ENCODE measurements around the gene FAH. TPM values are rescaled to one million over a fixed set of nuclear protein-coding genes. Genes with fewer than 3 reads are reported as not detected.

The FAH gene
- total and polyA plus RNA-seq, 2 experiments from 2014 or later, result 16.3 to 20.3 TPM

DNA sequence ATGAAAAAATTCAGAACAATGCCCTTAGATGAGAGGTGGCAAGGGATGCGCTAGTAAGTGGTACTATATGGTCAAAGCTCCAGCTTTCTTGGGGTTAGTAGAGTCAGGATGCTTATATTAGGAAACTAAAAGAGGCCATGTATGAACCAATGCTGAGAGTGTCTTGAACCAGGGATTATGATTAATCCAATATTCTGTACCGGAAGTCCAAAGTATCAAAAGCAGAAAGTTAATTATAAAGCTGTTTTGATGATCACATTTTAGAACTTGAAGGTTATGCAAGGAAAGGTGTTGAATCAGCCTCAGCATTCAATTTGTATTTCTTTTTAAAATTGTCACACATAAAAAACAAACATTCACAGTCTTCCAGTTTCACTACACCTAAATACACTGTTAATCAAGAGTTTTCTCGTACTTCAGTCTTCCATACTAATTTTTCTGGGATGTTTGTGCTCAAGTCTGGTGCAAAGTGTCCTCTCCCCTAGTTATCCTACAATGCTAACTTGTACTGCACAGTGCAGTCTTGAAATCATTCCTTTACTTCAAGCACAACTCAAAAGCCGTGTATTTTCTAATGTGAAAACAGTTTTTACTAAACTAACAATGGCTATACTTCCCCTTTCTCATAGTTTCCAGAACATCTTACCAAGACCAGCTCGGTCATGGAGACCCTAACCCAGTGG lies 10.7 kb upstream of the FAH start:
- no peaks in the 10 kb centered on the region for H3K36me3 Mint-ChIP-seq (ENCODE audit: low read depth)
- Histone ChIP-seq H3K4me2 (no peak overlapping the region), H3K36me3 (ENCODE audit: insufficient read depth) (no peaks in the 10 kb centered on the region), H2AFZ (no peak overlapping the region), H3K4me1 (ENCODE audit: insufficient read depth) (no peaks in the 10 kb centered on the region), H3K27ac (ENCODE audit: low read depth) (no peak overlapping the region), H3K27me3 (ENCODE audit: insufficient read depth) (no peaks in the 10 kb centered on the region), H4K20me1 (replicated peaks; ENCODE audit: insufficient read depth) (no peaks in the 10 kb centered on the region), H3K79me2 (replicated peaks; ENCODE audit: insufficient read depth) (no peaks in the 10 kb centered on the region), H3K4me3 (no peak overlapping the region), H3F3A (replicated peaks; ENCODE audit: low read depth) (no peaks in the 10 kb centered on the region), H3K9me2 (ENCODE audit: insufficient read depth) (no peaks in the 10 kb centered on the region)
- TF ChIP-seq CTCF (conservative IDR thresholded peaks at IDR 0.05; ENCODE audit: low read depth in 2 of 2), result no peak
- TF ChIP-seq JUNB (IDR thresholded peaks at IDR 0.05; ENCODE audit: unreplicated experiment), result no peak
- no peak for TF ChIP-seq STAT1 (IDR thresholded peaks at IDR 0.05; ENCODE audit: unreplicated experiment)
- no peak for TF ChIP-seq ZNF114 (CRISPR knock-in tag; IDR thresholded peaks at IDR 0.05)
- no peak for TF ChIP-seq EZH2 (IDR thresholded peaks at IDR 0.05; ENCODE audit: low read depth, unreplicated experiment)
- TF ChIP-seq ZNF331 (CRISPR knock-in tag; IDR thresholded peaks at IDR 0.05; ENCODE audit: low read depth), result no peak
- TF ChIP-seq NANOG (IDR thresholded peaks at IDR 0.05; ENCODE audit: borderline replicate concordance), result no peak
- H3K4me3 Mint-ChIP-seq, result no peak overlapping the region
- no peaks in the 10 kb centered on the region; the same call in 2 of the 3 replicates for H3K9me3 Mint-ChIP-seq
- ATAC-seq (no peak), DNase-seq (ENCODE audit: low spot score) (no peak)
- H3K27ac Mint-ChIP-seq, result peak overlapping the region; percentile 30; the same call in 1 of the 2 replicates
- H3K27me3 Mint-ChIP-seq (ENCODE audit: insufficient read depth, low read depth, poor library complexity), result no peaks in the 10 kb centered on the region
- no peaks in the 10 kb centered on the region for H3K4me1 Mint-ChIP-seq

GRCh38 chr15:80142646-80143045 lies 10.2 kb upstream of the FAH start:
- no peaks in the 10 kb centered on the region; the same call in 2 of the 3 replicates for H3K9me3 Mint-ChIP-seq
- no peaks in the 10 kb centered on the region for H3K4me1 Mint-ChIP-seq
- no peaks in the 10 kb centered on the region for H3K27me3 Mint-ChIP-seq (ENCODE audit: insufficient read depth, low read depth, poor library complexity)
- Histone ChIP-seq H3K9me2 (ENCODE audit: insufficient read depth) (no peaks in the 10 kb centered on the region), H3K27me3 (ENCODE audit: insufficient read depth) (no peaks in the 10 kb centered on the region), H4K20me1 (replicated peaks; ENCODE audit: insufficient read depth) (no peaks in the 10 kb centered on the region), H3K79me2 (replicated peaks; ENCODE audit: insufficient read depth) (no peaks in the 10 kb centered on the region), H3K4me1 (ENCODE audit: insufficient read depth) (no peaks in the 10 kb centered on the region), H2AFZ (no peak overlapping the region), H3K36me3 (ENCODE audit: insufficient read depth) (no peaks in the 10 kb centered on the region), H3K4me3 (no peak overlapping the region), H3F3A (replicated peaks; ENCODE audit: low read depth) (no peaks in the 10 kb centered on the region), H3K4me2 (no peak overlapping the region), H3K27ac (ENCODE audit: low read depth) (no peak overlapping the region)
- no peak for ATAC-seq
- no peak for DNase-seq (ENCODE audit: low spot score)
- no peak overlapping the region for H3K27ac Mint-ChIP-seq
- H3K36me3 Mint-ChIP-seq (ENCODE audit: low read depth), result no peaks in the 10 kb centered on the region
- no peak overlapping the region for H3K4me3 Mint-ChIP-seq
- TF ChIP-seq STAT1 (IDR thresholded peaks at IDR 0.05; ENCODE audit: unreplicated experiment) (no peak), NANOG (IDR thresholded peaks at IDR 0.05; ENCODE audit: borderline replicate concordance) (no peak), ETS1 (IDR thresholded peaks at IDR 0.05) (no peak), CREB1 (CRISPR knock-in tag; IDR thresholded peaks at IDR 0.05; ENCODE audit: low read depth) (no peak), EZH2 (IDR thresholded peaks at IDR 0.05; ENCODE audit: low read depth, unreplicated experiment) (no peak), EZH2phosphoT487 (IDR thresholded peaks at IDR 0.05; ENCODE audit: unreplicated experiment) (no peak), POLR2AphosphoS5 (IDR thresholded peaks at IDR 0.05; ENCODE audit: low read depth) (no peak)
- TF ChIP-seq, protein P1, sequence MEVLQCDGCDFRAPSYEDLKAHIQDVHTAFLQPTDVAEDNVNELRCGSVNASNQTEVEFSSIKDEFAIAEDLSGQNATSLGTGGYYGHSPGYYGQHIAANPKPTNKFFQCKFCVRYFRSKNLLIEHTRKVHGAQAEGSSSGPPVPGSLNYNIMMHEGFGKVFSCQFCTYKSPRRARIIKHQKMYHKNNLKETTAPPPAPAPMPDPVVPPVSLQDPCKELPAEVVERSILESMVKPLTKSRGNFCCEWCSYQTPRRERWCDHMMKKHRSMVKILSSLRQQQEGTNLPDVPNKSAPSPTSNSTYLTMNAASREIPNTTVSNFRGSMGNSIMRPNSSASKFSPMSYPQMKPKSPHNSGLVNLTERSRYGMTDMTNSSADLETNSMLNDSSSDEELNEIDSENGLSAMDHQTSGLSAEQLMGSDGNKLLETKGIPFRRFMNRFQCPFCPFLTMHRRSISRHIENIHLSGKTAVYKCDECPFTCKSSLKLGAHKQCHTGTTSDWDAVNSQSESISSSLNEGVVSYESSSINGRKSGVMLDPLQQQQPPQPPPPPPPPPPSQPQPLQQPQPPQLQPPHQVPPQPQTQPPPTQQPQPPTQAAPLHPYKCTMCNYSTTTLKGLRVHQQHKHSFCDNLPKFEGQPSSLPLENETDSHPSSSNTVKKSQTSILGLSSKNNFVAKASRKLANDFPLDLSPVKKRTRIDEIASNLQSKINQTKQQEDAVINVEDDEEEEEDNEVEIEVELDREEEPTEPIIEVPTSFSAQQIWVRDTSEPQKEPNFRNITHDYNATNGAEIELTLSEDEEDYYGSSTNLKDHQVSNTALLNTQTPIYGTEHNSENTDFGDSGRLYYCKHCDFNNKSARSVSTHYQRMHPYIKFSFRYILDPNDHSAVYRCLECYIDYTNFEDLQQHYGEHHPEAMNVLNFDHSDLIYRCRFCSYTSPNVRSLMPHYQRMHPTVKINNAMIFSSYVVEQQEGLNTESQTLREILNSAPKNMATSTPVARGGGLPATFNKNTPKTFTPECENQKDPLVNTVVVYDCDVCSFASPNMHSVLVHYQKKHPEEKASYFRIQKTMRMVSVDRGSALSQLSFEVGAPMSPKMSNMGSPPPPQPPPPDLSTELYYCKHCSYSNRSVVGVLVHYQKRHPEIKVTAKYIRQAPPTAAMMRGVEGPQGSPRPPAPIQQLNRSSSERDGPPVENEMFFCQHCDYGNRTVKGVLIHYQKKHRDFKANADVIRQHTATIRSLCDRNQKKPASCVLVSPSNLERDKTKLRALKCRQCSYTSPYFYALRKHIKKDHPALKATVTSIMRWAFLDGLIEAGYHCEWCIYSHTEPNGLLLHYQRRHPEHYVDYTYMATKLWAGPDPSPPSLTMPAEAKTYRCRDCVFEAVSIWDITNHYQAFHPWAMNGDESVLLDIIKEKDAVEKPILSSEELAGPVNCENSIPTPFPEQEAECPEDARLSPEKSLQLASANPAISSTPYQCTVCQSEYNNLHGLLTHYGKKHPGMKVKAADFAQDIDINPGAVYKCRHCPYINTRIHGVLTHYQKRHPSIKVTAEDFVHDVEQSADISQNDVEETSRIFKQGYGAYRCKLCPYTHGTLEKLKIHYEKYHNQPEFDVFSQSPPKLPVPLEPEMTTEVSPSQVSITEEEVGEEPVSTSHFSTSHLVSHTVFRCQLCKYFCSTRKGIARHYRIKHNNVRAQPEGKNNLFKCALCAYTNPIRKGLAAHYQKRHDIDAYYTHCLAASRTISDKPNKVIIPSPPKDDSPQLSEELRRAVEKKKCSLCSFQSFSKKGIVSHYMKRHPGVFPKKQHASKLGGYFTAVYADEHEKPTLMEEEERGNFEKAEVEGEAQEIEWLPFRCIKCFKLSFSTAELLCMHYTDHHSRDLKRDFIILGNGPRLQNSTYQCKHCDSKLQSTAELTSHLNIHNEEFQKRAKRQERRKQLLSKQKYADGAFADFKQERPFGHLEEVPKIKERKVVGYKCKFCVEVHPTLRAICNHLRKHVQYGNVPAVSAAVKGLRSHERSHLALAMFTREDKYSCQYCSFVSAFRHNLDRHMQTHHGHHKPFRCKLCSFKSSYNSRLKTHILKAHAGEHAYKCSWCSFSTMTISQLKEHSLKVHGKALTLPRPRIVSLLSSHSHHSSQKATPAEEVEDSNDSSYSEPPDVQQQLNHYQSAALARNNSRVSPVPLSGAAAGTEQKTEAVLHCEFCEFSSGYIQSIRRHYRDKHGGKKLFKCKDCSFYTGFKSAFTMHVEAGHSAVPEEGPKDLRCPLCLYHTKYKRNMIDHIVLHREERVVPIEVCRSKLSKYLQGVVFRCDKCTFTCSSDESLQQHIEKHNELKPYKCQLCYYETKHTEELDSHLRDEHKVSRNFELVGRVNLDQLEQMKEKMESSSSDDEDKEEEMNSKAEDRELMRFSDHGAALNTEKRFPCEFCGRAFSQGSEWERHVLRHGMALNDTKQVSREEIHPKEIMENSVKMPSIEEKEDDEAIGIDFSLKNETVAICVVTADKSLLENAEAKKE (CRISPR knock-in tag; IDR thresholded peaks at IDR 0.05), result no peak
